HepG2 (cell line): Measurements from ENCODE around the gene TRIM66. TPM values are rescaled to one million over a fixed set of nuclear protein-coding genes. Genes with fewer than 3 reads are reported as not detected.

Source experiments
- ATAC-seq: fragments of 200-7000 bp; cut with Tn5 transposase; 3 replicates; pipeline ENCODE4 v1.9.1; 2020; ENCODE audit warnings: mild to moderate bottlenecking, moderate library complexity
- BruUV-seq: library from RNA; stranded (reverse); fragments of 400-500 nt; replicated peaks from 2 replicates; lab custom pipeline; 2021; lab: Mats Ljungman, UMichigan
- CTCF ChIA-PET: fragments of 300-600 bp; formaldehyde crosslinking; extraction: SDS; loops from one replicate; lab custom pipeline; 2021; ENCODE audit warnings: low total read pairs, inconsistent platforms, low intra/inter-chr PET ratio; lab: Yijun Ruan, JAX
- POLR2A ChIA-PET: fragments of 350-600 bp; sonication (Branson Sonifier 250); formaldehyde crosslinking; loops from one replicate; lab custom pipeline; 2020; ENCODE audit warnings: antibody characterized with exemption, inconsistent platforms; lab: Yijun Ruan, JAX
- DNase-seq: peaks from one replicate; pipeline ENCODE4 v3.0.0-alpha.2; 2015; ENCODE audit warnings: low spot score
- FAIRE-seq: peaks from 3 replicates; lab custom pipeline; 2011; peaks lifted over from hg19 to GRCh38; lab: Jason Lieb, UNC
- H2AFZ ChIP-seq: one replicate; pipeline ENCODE4 v1.6.1; 2011; ENCODE audit warnings: low read length, inconsistent platforms
- H3K27ac ChIP-seq: fragments of 300-600 bp; 3 replicates; pipeline ENCODE4 v1.8.0; 2011; ENCODE audit warnings: mixed run types, mild to moderate bottlenecking, mixed read lengths, low read length, inconsistent platforms; ENCODE audit not compliant: insufficient read depth; ENCODE audit errors: extremely low read length
- H3K27me3 ChIP-seq, 2 experiments: fragments of 200-600 bp in 1 of 2; 2 replicates in 1 of 2; 3 replicates in 1 of 2; pipeline versions ENCODE4 v1.6.0 to v1.8.0; 2011; ENCODE audit warnings: low read length in 2 of 2, mild to moderate bottlenecking in 2 of 2, moderate library complexity in 2 of 2, inconsistent platforms in 1 of 2; ENCODE audit not compliant: insufficient read depth in 2 of 2, control insufficient read depth in 1 of 2
- H3K36me3 ChIP-seq, 2 experiments: fragments of 200-600 bp in 1 of 2; replicated peaks in 1 of 2; 2 replicates in 1 of 2; 3 replicates in 1 of 2; pipeline versions ENCODE4 v1.5.1 to v1.8.0; 2011; ENCODE audit warnings: low read length in 2 of 2, inconsistent platforms in 1 of 2; ENCODE audit not compliant: insufficient read depth in 2 of 2, control insufficient read depth in 1 of 2
- H3K4me1 ChIP-seq: 2 replicates; pipeline ENCODE4 v1.5.1; 2012; ENCODE audit warnings: low read length, inconsistent platforms; ENCODE audit not compliant: insufficient read depth
- H3K4me2 ChIP-seq: 2 replicates; pipeline ENCODE4 v1.6.0; 2011; ENCODE audit warnings: low read depth, low read length, inconsistent platforms
- H3K4me3 ChIP-seq, 3 experiments: fragments of 200-600 bp in 1 of 3; sonication (generic), shearing (Covaris generic) in 1 of 3; replicated peaks in 1 of 3; 2 replicates each; pipeline ENCODE4 v1.5.1; 2011 to 2016; ENCODE audit warnings: low read length in 3 of 3, inconsistent platforms in 2 of 3, low read depth in 2 of 3, mild to moderate bottlenecking in 2 of 3, control low read depth in 1 of 3, mixed read lengths in 1 of 3; ENCODE audit not compliant: insufficient read depth in 1 of 3
- H3K79me2 ChIP-seq: one replicate; pipeline ENCODE4 v1.6.1; 2011; ENCODE audit warnings: low read length, inconsistent platforms; ENCODE audit not compliant: insufficient read depth
- H3K9ac ChIP-seq: 2 replicates; pipeline ENCODE4 v1.6.0; 2011; ENCODE audit warnings: mild to moderate bottlenecking, low read depth, low read length, inconsistent platforms; ENCODE audit not compliant: insufficient read depth
- H3K9me3 ChIP-seq: 2 replicates; pipeline ENCODE4 v1.5.1; 2012; ENCODE audit warnings: mild to moderate bottlenecking, low read length
- H4K20me1 ChIP-seq: 2 replicates; pipeline ENCODE4 v1.6.0; 2011; ENCODE audit warnings: inconsistent platforms, mild to moderate bottlenecking, low read length, moderate library complexity; ENCODE audit not compliant: insufficient read depth
- AGO1 ChIP-seq: fragments of 200-400 bp; formaldehyde crosslinking; IDR thresholded peaks from 2 replicates; pipeline ENCODE4 v1.6.1; 2017; ENCODE audit warnings: mild to moderate bottlenecking, low read depth, low read length, moderate library complexity; ENCODE audit not compliant: poor library complexity, severe bottlenecking
- ASH2L ChIP-seq: fragments of 300-600, 200-600 bp; sonication (generic); IDR thresholded peaks from 2 replicates; pipeline ENCODE4 v1.7.0; 2017; ENCODE audit warnings: low read depth, mild to moderate bottlenecking, moderate library complexity, mixed read lengths, low read length; ENCODE audit not compliant: insufficient read length
- CEBPB ChIP-seq: IDR thresholded peaks from 2 replicates; pipeline ENCODE4 v1.6.1; 2011; ENCODE audit warnings: low read depth, low read length, improper control_type of control experiment, borderline replicate concordance
- FIP1L1 ChIP-seq: fragments of 200-400 bp; formaldehyde crosslinking; IDR thresholded peaks from 2 replicates; pipeline ENCODE4 v1.6.1; 2018; ENCODE audit warnings: low read depth, mild to moderate bottlenecking, low read length, moderate library complexity, borderline replicate concordance; ENCODE audit not compliant: insufficient read depth
- NR0B2 ChIP-seq: sonication (generic); formaldehyde crosslinking; IDR thresholded peaks from 2 replicates; pipeline ENCODE4 v1.4.0; 2020; ENCODE audit warnings: mild to moderate bottlenecking, missing genetic modification reagents
- PHF21A ChIP-seq: sonication (generic); formaldehyde crosslinking; IDR thresholded peaks from 2 replicates; pipeline ENCODE4 v1.5.0; 2020; ENCODE audit warnings: mild to moderate bottlenecking, missing genetic modification reagents
- SIX1 ChIP-seq: sonication (generic); formaldehyde crosslinking; IDR thresholded peaks from 2 replicates; pipeline ENCODE4 v1.4.0; 2020; ENCODE audit warnings: missing genetic modification reagents, borderline replicate concordance
- ZNF784 ChIP-seq: sonication (generic); formaldehyde crosslinking; IDR thresholded peaks from 2 replicates; pipeline ENCODE4 v1.5.1; 2020; ENCODE audit warnings: missing genetic modification reagents, mild to moderate bottlenecking, borderline replicate concordance
- WGBS: methylation state at CpG from one replicate; pipeline ENCODE4 v1.1.6; 2017; ENCODE audit warnings: low lambda C conversion rate; 5-methylcytosine and 5-hydroxymethylcytosine counted together
- in situ Hi-C: cut with HindIII; loops from 2 replicates; pipeline ENCODE4 v1.10.0; 2017; ENCODE audit warnings: low pct_unique_long_range_greater_than_20kb; ENCODE audit not compliant: extremely low pct_ligation_motif_present
- intact Hi-C: fragments of 100-400 bp; cut with micrococcal nuclease; formaldehyde crosslinking; loops from one replicate; pipeline ENCODE4 v1.10.0; 2022; ENCODE audit not compliant: unreplicated experiment
- polyA plus RNA-seq, 8 experiments: library from polyadenylated mRNA; depleted of rRNA in 3 of 8; stranded (reverse) in 7 of 8; unstranded in 1 of 8; fragments of >200 nt; fragmentation: Illumina TruSeq in 4 of 8; extraction: Trizol in 4 of 8; gene quantifications; 2 replicates each; pipeline versions ENCODE4 v1.2.1 to v1.2.3, GENCODE V29; 2011 to 2016; ENCODE audit warnings: low read depth in 4 of 8, missing spikeins in 1 of 8, mixed read lengths in 1 of 8; ENCODE audit not compliant: insufficient read depth in 1 of 8
- total RNA-seq, 5 experiments: library from RNA; depleted of rRNA; stranded (reverse); fragments of >200 nt; fragmentation: Illumina TruSeq; extraction: Trizol; gene quantifications; 2 replicates each; pipeline ENCODE4 v1.2.3, GENCODE V29; 2016; ENCODE audit warnings: low read depth in 1 of 5

TRIM66 gene
- total and polyA plus RNA-seq, 2 of the 13 experiments (the other 11 are each of a cell fraction or from before 2014, with no cell fraction given), result 4.9 to 6.1 TPM

DNA sequence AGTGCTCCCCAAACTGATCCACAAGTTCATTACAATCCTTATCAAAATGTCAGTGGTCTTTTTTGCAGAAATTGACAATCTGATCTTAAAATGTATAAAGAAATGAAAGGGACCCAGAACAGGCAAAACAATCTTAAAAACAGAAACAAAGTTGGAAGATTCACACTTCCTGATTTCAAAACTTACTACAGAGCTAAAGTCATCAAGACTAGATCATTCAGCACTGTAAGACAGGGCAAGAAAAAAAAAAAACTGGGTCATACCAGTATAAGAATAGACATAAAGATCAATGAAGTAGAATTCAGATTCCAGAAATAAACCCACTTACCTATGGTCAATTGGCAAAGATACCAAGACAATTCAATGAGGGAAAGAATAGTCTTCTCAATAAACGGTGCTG, 84.0 kb downstream of the TRIM66 start (continued):
- no peak for TF ChIP-seq ZNF784 (CRISPR knock-in tag)

DNA sequence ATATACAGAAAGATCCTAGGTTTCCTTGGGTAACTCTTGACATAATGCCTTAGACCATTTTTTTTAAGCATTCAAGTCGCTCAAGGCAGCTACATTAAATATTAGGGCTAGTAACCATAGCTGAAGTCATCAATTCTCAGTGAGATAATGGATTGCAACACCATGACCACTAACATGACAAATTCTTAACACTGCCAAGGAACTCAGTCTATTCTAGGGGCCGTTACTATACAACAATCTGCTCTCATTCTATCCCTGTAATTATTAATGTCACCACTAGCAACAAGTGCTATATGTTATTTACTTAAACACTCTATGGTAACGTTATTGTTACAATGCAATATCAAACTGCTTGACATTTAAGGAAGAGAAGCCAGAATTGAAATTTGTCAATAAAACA, 85.3 kb downstream of the TRIM66 start:
- Histone ChIP-seq H3K4me3 (no peak overlapping the region), H3K9me3 (no peaks in the 10 kb centered on the region), H3K36me3 (no peaks in the 10 kb centered on the region), H3K27me3 (no peaks in the 10 kb centered on the region), H3K79me2 (no peaks in the 10 kb centered on the region), H3K9ac (no peak overlapping the region), H3K4me2 (no peak overlapping the region), H3K27ac (no peak overlapping the region), H3K4me1 (peaks cover 16% of the 10 kb centered on the region), H4K20me1 (no peaks in the 10 kb centered on the region), H2AFZ (no peak overlapping the region)
- CTCF ChIA-PET, result no interaction called here
- DNase-seq, result no peak
- FAIRE-seq, result no peak
- BruUV-seq, result no TSS peak
- TF ChIP-seq NR0B2 (CRISPR knock-in tag) (no peak), CEBPB (0 out of 2 replicates have a peak, but pooled peaks have one; percentile 30), ASH2L (no peak), PHF21A (no peak), AGO1 (no peak), SIX1 (CRISPR knock-in tag) (no peak), FIP1L1 (no peak)
- intact Hi-C loops (no loop called here), in situ Hi-C loops (no loop called here)
- no peak for ATAC-seq
- WGBS, result 21% methylated on average over 3 of the region's 3 CpGs
- POLR2A ChIA-PET, result no interaction called here
